Measurements from ENCODE around the gene CCDC3. TPM values are rescaled to one million over a fixed set of nuclear protein-coding genes. Genes with fewer than 3 reads are reported as not detected.

CCDC3 gene
- polyA plus RNA-seq, 2 of the 4 experiments (the other 2 are of a cell fraction), result 0.58 to 0.94 TPM

DNA sequence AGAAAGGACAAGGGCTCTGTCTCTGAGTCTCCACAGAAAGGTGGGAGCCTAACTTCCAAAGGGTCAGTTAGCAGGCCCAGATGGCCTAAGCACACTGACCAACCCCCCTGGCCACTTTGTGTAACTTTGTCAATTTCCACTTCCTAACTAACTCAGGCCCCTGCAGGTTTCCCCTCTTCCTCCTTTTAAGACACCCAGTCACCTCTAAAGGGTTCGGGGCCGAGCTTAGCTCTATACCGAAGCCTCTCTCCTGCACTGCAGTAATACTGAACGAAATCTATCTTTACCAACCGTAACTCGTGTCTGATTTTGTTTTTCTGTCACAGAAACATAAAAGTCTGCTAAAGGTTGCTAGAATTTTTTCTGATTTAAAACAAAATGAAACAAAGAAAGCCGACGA is 44.4 kb downstream of the CCDC3 start:
- Histone ChIP-seq H3K4me3 (no peak overlapping the region), H3K4me1 (no peaks in the 10 kb centered on the region), H3K9me3 (peaks cover 12% of the 10 kb centered on the region; the same call in 2 of the 3 replicates), H3K4me2 (no peak overlapping the region), H3K27ac (no peak overlapping the region)
- TF ChIP-seq, protein P1, sequence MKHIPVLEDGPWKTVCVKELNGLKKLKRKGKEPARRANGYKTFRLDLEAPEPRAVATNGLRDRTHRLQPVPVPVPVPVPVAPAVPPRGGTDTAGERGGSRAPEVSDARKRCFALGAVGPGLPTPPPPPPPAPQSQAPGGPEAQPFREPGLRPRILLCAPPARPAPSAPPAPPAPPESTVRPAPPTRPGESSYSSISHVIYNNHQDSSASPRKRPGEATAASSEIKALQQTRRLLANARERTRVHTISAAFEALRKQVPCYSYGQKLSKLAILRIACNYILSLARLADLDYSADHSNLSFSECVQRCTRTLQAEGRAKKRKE (CRISPR knock-in tag; IDR thresholded peaks at IDR 0.05; ENCODE audit: low read depth), result no peak
- TF ChIP-seq PHF8 (IDR thresholded peaks at IDR 0.05; ENCODE audit: borderline replicate concordance, low read depth) (no peak), GATA3 (IDR thresholded peaks at IDR 0.05; ENCODE audit: borderline replicate concordance) (no peak), HEYL (CRISPR knock-in tag; IDR thresholded peaks at IDR 0.05) (no peak), ZSCAN20 (CRISPR knock-in tag; IDR thresholded peaks at IDR 0.05) (no peak), KDM5A (IDR thresholded peaks at IDR 0.05) (no peak), FOSB (CRISPR knock-in tag; IDR thresholded peaks at IDR 0.05) (no peak), RAD21 (conservative IDR thresholded peaks at IDR 0.05 in 1 of 2, IDR thresholded peaks at IDR 0.05 in 1 of 2) (no peak), ZC3H11A (IDR thresholded peaks at IDR 0.05) (no peak), CEBPB (IDR thresholded peaks at IDR 0.05) (no peak), RARB (CRISPR knock-in tag; IDR thresholded peaks at IDR 0.05) (no peak)
- TF ChIP-seq, protein P2, sequence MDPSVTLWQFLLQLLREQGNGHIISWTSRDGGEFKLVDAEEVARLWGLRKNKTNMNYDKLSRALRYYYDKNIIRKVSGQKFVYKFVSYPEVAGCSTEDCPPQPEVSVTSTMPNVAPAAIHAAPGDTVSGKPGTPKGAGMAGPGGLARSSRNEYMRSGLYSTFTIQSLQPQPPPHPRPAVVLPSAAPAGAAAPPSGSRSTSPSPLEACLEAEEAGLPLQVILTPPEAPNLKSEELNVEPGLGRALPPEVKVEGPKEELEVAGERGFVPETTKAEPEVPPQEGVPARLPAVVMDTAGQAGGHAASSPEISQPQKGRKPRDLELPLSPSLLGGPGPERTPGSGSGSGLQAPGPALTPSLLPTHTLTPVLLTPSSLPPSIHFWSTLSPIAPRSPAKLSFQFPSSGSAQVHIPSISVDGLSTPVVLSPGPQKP (IDR thresholded peaks at IDR 0.05; ENCODE audit: low read depth, low read length), result no peak
- TF ChIP-seq, protein P3, sequence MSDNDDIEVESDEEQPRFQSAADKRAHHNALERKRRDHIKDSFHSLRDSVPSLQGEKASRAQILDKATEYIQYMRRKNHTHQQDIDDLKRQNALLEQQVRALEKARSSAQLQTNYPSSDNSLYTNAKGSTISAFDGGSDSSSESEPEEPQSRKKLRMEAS (IDR thresholded peaks at IDR 0.05), result no peak
- POLR2A ChIA-PET, result no interaction called here
- CTCF ChIA-PET, result no interaction called here
- DNase-seq (ENCODE audit: low read depth in 1 of 2, low spot score in 1 of 2) (no peak), FAIRE-seq (no peak), ATAC-seq (no peak)
- 58% methylated on average over 8 of the region's 8 CpGs for WGBS (ENCODE audit: missing lambda C conversion rate)

DNA sequence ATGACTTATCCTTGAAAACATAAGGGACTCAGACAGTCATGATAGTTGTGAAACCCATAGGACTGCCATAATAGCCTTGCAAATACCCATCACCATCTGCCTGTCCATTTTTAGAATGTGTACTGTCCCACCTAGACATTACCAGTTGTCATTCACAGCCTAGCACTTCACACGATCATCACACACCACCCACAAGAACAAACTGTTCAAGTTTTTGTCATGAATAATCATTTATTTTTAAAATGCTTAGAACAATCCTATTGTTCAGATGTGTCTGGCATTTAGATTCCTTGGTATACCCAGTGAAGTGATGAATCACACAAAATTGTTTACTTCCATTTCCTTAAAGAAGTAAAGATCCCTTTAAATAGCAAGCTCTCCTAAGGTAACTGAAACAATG is 46.6 kb downstream of the CCDC3 start:
- Histone ChIP-seq H3K9me3 (peaks cover 12% of the 10 kb centered on the region; the same call in 2 of the 3 replicates), H3K27ac (no peak overlapping the region), H3K4me3 (no peak overlapping the region), H3K4me1 (no peaks in the 10 kb centered on the region), H3K4me2 (no peak overlapping the region)
- DNase-seq (ENCODE audit: low read depth in 1 of 2, low spot score in 1 of 2) (no peak), ATAC-seq (no peak), FAIRE-seq (no peak)
- CTCF ChIA-PET, result interaction anchor here (1.4 to 1.6 kb wide), 2 partner anchors 17 to 53 kb away, joined by 3 to 5 read pairs; no protein-coding TSS in a partner anchor
- TF ChIP-seq, protein P4, sequence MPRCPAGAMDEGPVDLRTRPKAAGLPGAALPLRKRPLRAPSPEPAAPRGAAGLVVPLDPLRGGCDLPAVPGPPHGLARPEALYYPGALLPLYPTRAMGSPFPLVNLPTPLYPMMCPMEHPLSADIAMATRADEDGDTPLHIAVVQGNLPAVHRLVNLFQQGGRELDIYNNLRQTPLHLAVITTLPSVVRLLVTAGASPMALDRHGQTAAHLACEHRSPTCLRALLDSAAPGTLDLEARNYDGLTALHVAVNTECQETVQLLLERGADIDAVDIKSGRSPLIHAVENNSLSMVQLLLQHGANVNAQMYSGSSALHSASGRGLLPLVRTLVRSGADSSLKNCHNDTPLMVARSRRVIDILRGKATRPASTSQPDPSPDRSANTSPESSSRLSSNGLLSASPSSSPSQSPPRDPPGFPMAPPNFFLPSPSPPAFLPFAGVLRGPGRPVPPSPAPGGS (IDR thresholded peaks at IDR 0.05), result no peak
- TF ChIP-seq CHD4 (IDR thresholded peaks at IDR 0.05; ENCODE audit: borderline replicate concordance), result no peak
- TF ChIP-seq, protein P5, sequence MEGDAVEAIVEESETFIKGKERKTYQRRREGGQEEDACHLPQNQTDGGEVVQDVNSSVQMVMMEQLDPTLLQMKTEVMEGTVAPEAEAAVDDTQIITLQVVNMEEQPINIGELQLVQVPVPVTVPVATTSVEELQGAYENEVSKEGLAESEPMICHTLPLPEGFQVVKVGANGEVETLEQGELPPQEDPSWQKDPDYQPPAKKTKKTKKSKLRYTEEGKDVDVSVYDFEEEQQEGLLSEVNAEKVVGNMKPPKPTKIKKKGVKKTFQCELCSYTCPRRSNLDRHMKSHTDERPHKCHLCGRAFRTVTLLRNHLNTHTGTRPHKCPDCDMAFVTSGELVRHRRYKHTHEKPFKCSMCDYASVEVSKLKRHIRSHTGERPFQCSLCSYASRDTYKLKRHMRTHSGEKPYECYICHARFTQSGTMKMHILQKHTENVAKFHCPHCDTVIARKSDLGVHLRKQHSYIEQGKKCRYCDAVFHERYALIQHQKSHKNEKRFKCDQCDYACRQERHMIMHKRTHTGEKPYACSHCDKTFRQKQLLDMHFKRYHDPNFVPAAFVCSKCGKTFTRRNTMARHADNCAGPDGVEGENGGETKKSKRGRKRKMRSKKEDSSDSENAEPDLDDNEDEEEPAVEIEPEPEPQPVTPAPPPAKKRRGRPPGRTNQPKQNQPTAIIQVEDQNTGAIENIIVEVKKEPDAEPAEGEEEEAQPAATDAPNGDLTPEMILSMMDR (IDR thresholded peaks at IDR 0.05), result no peak
- TF ChIP-seq FOXS1 (CRISPR knock-in tag; IDR thresholded peaks at IDR 0.05), result no peak
- TF ChIP-seq HOXA7 (CRISPR knock-in tag; IDR thresholded peaks at IDR 0.05), result no peak
- TF ChIP-seq ZC3H11A (IDR thresholded peaks at IDR 0.05), result no peak
- TF ChIP-seq HOXB5 (CRISPR knock-in tag; IDR thresholded peaks at IDR 0.05), result no peak
- no peak for TF ChIP-seq KDM5A (IDR thresholded peaks at IDR 0.05)
- no peak for TF ChIP-seq RNF2 (IDR thresholded peaks at IDR 0.05; ENCODE audit: borderline replicate concordance, low read depth)
- 0% methylated on average over 1 of the region's 1 CpG for WGBS (ENCODE audit: missing lambda C conversion rate)
- POLR2A ChIA-PET, result no interaction called here
